Amniotic epithelial cell (primary cell): Measurements from ENCODE around the gene SARM1.

Source experiments
- DNase-seq: peaks from one replicate; pipeline ENCODE4 v3.0.0-alpha.2; 2010; ENCODE audit warnings: low read depth

Gene SARM1

GRCh38 chr17:28368915-28369683, 2.4 kb upstream of the SARM1 start:
- no peak for DNase-seq

GRCh38 chr17:28369684-28370034, 1.8 kb upstream of the SARM1 start:
- DNase-seq: peak; percentile 32

- DNase-seq: peak; percentile 100
Observed at GRCh38 chr17:28370035-28370743, 1.3 kb upstream of the SARM1 start, which contains the start of gene VTN. TSS of gene VTN (minus strand) at chr17:28370307. CDS start at chr17:28370203, 104 bp downstream.

- DNase-seq: no peak
Observed at GRCh38 chr17:28370744-28371103, 770 bp upstream of the SARM1 start.

GRCh38 chr17:28372203-28372944, 880 bp downstream of the SARM1 start:
- peak; percentile 29 for DNase-seq

GRCh38 chr17:28372945-28373274, 1.4 kb downstream of the SARM1 start:
- peak; percentile 62 for DNase-seq

DNA sequence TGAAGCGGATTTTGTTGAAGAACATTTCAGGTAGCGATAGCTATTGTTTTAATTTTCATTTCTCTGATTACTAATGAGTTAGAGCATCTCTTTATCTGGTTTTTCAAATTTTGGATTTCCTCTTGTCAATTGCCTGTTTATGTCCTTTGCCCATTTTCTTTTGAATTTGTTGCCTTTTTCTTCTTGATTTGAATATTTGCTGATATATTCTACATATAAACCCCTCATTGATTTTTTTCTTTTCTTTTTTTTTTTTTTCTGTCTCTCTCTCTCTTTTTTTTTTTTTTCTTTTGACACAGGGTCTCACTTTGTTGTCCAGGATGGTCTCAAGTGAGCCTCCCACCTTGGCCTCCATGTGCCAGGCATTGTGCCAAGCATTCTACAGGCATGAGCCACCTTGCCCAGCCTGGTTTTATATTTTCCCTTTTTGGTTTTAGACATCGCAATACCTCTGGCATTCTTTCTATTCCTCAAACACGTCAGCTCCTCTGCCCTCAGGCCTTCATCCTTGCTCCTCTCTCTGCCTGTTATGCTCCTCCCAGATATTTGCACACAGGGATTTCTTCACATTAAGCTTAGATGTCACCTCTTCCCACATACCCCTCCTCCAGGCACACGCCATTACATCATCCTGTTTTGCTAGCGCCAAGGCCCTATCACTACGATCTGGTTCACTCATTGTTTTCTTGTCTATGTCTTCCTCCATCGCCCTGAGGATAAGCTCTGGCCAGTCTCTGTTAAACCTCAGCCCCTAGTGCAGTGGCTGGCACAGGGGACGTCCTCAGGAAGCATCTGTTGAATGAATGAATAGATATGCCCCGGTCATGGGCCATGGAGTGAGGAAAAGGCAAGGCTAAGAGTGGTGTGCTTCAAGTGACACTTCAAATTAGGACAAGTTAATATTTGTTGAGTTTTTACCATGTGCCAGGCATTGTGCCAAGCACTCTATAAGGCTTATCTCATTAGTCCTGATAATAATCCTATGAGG, 8.6 kb downstream of the SARM1 start:
- DNase-seq: peak; percentile 99

GRCh38 chr17:28381141-28381825, 9.8 kb downstream of the SARM1 start:
- no peak for DNase-seq

DNA sequence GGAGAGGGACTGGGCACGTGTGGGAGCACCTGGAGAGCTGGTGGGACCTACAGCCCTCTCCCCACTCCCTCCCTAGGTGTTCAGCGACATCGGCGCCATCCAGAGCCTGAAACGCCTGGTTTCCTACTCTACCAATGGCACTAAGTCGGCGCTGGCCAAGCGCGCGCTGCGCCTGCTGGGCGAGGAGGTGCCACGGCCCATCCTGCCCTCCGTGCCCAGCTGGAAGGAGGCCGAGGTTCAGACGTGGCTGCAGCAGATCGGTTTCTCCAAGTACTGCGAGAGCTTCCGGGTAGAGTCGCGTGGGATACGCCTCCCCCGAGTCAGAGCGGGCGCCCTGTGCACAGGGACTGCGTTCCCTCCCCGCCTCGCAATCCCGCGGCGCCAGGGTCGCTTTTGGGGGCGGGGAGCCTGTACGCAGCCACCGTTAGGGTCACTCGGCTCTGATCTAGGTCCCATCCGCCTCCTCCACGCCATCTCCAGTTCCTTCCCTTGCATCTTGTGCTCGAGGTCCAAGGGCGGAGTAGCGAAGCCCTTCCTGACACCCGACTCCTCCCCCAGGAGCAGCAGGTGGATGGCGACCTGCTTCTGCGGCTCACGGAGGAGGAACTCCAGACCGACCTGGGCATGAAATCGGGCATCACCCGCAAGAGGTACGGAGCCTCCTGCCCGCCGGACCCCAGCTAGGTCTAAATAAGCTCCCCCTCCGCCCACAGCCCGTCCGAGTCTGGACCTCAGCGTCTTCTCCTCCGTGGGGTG, 13.0 kb downstream of the SARM1 start:
- DNase-seq: peak; percentile 52

DNA sequence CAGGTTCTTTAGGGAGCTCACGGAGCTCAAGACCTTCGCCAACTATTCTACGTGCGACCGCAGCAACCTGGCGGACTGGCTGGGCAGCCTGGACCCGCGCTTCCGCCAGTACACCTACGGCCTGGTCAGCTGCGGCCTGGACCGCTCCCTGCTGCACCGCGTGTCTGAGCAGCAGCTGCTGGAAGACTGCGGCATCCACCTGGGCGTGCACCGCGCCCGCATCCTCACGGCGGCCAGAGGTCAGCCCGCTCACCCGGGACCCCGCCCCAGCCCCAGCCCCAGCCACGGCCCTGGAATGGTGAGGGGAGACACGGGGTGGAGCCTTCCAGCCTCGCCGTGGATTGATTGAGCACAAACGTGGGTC, 13.5 kb downstream of the SARM1 start:
- DNase-seq: no peak

DNA sequence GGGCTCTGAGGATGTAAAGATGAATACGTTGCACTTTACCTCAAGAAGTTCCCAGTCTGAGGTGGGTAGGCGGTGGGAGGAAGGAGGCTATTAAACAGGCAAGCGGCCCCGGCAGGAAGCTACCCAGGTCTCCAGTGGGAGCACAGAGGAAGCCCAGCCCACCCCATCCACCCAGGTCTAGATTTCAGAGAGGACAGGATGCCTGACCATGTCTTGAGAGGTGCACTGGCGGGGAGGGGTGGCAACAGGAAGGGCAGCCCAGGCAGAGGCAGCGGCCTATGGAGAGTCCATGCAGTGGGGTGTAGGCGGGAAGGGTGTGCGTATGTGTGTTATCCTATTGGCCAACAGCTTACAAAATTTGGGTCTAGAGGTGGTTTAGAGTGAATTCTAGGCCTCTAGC, 13.9 kb downstream of the SARM1 start:
- DNase-seq: no peak

DNA sequence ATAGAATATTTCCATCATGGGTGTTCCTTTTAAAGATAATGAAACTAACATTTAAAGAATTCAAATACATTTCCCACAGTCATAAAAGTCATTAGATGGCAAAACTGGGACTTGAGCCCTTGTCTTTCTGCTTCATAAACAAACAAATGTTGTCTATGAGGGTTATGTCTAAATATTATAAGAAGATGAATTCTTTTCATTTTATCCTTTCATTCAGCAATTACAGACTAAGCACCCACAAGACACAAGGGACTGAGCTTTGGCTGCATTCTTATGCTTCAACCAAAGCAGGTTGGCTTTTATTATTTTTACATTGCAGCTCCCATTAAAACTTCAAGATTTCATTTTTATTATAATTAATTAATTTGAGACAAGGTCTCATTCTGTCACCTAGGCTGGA, 14.9 kb downstream of the SARM1 start:
- no peak for DNase-seq

- DNase-seq: no peak
Observed at GRCh38 chr17:28388106-28388505, 16.6 kb downstream of the SARM1 start.

- no peak for DNase-seq
Observed at GRCh38 chr17:28390141-28390540, 18.6 kb downstream of the SARM1 start.

DNA sequence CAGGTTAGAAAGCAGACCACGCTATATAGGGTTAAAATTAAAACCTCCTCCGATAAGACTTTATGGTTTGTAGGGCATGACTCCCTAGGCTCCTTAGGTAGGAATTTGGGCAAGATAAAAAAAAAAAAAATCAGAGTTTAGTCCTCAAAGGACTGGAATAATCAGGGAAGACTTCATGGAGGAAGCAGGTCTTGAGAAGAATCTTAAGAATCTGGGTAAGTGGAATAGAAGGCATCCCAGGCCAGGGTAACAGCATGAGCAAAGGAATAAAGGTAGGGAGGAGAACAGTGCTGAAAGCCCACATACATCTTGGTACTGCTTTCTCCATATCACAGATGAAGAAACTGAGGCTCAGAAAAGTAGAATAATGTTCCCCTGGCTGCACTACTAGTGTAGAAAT, 19.1 kb downstream of the SARM1 start:
- no peak for DNase-seq

DNA sequence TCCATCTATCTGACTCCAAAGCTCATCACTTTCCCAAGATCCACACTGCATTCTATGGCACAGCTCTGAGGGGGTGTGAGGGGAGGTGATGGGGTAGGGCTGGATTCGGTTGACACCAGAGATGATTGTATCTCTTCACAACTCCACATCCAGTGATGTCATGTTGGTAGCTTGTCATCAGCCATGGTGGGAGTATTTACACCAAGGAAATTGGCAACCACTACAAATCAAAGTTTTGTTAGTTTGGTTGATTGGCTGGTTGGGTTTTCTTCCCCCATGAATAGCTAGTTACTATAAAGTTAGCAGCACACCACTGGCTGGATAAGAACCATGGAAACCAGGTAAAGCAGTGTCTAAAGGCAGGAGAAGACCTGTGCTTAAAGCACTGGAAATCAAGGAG, 19.5 kb downstream of the SARM1 start:
- DNase-seq: no peak

- DNase-seq: no peak
Observed at GRCh38 chr17:28391401-28391800, 19.9 kb downstream of the SARM1 start.

DNA sequence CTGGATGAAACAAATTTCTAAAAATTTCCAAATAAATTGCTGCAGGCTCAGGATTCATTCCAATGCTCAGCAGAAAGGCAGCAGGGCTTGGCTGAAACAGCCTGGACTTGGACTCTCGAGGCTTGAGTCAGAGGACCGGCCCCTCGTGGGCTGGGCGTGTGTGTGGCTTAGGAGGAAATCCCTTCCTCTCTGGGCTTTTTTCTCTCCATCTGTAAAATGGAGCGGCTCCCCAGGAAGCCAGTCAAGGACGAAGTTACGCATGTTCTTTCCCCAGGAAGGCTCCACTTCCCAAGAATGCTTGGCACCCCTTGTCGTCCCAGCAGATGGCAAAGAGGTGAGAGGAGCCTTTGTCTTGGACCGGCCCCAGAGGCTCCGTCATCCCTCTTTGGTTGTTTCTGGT, 21.0 kb downstream of the SARM1 start:
- DNase-seq: no peak

GRCh38 chr17:28394337-28395116, 23.0 kb downstream of the SARM1 start:
- DNase-seq: peak; percentile 86

GRCh38 chr17:28395426-28395825, 23.9 kb downstream of the SARM1 start:
- DNase-seq: no peak
